ENCODE results near the gene DRD2.

The DRD2 gene

GRCh38 chr11:113397212-113397611, 78.0 kb downstream of the DRD2 start:
- DNase-seq = no peak

GRCh38 chr11:113396690-113397089, 78.5 kb downstream of the DRD2 start:
- no peak for DNase-seq

- no peak for DNase-seq
These were observed 79.3 kb downstream of the DRD2 start for GRCh38 chr11:113395782-113396336.

GRCh38 chr11:113394919-113395318, 80.3 kb downstream of the DRD2 start:
- no peak for DNase-seq

GRCh38 chr11:113393501-113393985, 81.7 kb downstream of the DRD2 start:
- no peak for DNase-seq

GRCh38 chr11:113392236-113392921, 82.8 kb downstream of the DRD2 start:
- no peak for DNase-seq

- no peak for DNase-seq
These were observed 85.9 kb downstream of the DRD2 start for GRCh38 chr11:113389272-113389671.

GRCh38 chr11:113387605-113388211, 87.5 kb downstream of the DRD2 start, which contains the start of gene ANKK1:
ANKK1 (plus strand) TSS chr11:113387779; CDS start chr11:113387885, 106 bp downstream.
- no peak for DNase-seq

- no peak for DNase-seq
These were observed 88.3 kb downstream of the DRD2 start for GRCh38 chr11:113386866-113387265.

- no peak for DNase-seq
These were observed 89.4 kb downstream of the DRD2 start for GRCh38 chr11:113385749-113386148.

- DNase-seq = no peak
These were observed 90.6 kb downstream of the DRD2 start for GRCh38 chr11:113384551-113384950.

- no peak for DNase-seq
These were observed 93.1 kb downstream of the DRD2 start for GRCh38 chr11:113382121-113382520.

GRCh38 chr11:113378692-113379091, 96.5 kb downstream of the DRD2 start:
- no peak for DNase-seq

- DNase-seq = no peak
These were observed 97.4 kb downstream of the DRD2 start for GRCh38 chr11:113377681-113378412.

- DNase-seq = peak; percentile 44
These were observed 99.0 kb downstream of the DRD2 start for GRCh38 chr11:113376156-113376555.

- no peak for DNase-seq
These were observed 99.8 kb downstream of the DRD2 start for GRCh38 chr11:113375402-113375801.

- DNase-seq = no peak
These were observed 101.1 kb downstream of the DRD2 start for GRCh38 chr11:113373981-113374560.

- no peak for DNase-seq
These were observed 101.9 kb downstream of the DRD2 start for GRCh38 chr11:113373306-113373705.

- peak; percentile 13 for DNase-seq
These were observed 102.9 kb downstream of the DRD2 start for GRCh38 chr11:113372309-113372708.

- no peak for DNase-seq
These were observed 104.6 kb downstream of the DRD2 start for GRCh38 chr11:113370634-113371033.

- DNase-seq = no peak
These were observed 105.8 kb downstream of the DRD2 start for GRCh38 chr11:113369411-113369810.

GRCh38 chr11:113365895-113366294, 109.3 kb downstream of the DRD2 start:
- no peak for DNase-seq

- DNase-seq = no peak
These were observed 111.1 kb downstream of the DRD2 start for GRCh38 chr11:113363996-113364641.

Data from hematopoietic multipotent progenitor cell treated with erythropoietin and hydrocortisone succinate and interleukin-3 and kit ligand, for 6 days (in vitro differentiated cells).